HG03565 (cell line): ENCODE measurements around the gene RASSF7.

Experiments
- ATAC-seq: cut with Tn5 transposase; IDR thresholded peaks from one replicate; pipeline ENCODE4 v1.9.1; 2021; ENCODE audit warnings: mild to moderate bottlenecking, moderate library complexity; ENCODE audit not compliant: unreplicated experiment

RASSF7 gene

DNA sequence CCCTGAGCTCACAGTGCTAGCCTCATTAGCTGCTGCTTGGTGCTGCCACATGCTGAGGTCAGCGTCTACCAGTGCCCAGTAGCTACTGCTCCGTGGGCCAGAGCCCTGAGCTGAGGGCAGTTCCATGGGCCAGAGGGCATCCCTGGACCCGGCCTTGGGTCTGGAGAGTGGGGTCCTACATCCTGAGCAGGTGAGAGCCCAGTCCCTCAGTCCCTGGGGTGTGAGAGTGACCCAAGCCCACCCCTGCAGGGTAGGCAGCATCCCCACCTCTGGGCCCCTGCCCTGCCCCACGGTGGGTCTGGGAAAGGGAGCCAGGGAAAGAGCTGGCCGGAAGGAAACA is 10.1 kb upstream of the RASSF7 start:
- no peak for ATAC-seq

DNA sequence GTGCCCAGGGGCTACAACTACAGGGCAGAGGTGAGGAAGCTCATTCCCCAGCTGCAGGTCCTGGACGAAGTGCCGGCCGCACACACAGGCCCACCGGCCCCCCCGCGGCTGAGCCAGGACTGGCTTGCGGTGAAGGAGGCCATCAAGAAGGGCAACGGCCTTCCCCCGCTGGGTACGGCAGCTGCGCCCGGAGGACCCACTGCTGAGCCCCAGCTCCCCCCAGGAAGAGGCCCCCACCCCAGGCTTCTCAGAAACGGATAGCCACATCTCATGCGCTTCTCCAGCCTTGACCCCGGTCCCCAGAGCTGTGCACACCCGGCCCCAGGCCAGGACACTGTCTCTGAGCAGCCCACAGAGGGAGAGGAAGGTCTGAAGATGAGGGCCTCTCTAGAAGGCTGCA is 9.6 kb upstream of the RASSF7 start:
- ATAC-seq = no peak

DNA sequence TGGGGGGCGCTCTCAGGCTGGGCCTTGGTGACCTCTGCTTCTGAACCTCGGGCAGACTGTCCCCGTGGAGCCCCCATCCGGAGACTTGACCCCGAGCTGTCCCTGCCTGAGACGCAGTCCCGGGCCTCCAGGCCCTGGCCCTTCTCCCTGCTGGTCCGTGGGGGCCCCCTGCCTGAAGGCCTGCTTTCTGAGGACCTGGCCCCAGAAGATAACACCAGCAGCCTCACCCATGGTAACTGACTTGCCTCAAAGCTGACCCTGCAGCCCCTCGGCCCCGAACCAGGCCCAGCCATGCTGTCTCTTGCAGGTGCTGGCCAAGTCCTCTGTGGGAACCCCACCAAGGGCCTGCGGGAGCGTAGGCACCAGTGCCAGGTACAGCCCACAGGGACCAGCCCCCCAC is 9.2 kb upstream of the RASSF7 start:
- ATAC-seq = no peak

DNA sequence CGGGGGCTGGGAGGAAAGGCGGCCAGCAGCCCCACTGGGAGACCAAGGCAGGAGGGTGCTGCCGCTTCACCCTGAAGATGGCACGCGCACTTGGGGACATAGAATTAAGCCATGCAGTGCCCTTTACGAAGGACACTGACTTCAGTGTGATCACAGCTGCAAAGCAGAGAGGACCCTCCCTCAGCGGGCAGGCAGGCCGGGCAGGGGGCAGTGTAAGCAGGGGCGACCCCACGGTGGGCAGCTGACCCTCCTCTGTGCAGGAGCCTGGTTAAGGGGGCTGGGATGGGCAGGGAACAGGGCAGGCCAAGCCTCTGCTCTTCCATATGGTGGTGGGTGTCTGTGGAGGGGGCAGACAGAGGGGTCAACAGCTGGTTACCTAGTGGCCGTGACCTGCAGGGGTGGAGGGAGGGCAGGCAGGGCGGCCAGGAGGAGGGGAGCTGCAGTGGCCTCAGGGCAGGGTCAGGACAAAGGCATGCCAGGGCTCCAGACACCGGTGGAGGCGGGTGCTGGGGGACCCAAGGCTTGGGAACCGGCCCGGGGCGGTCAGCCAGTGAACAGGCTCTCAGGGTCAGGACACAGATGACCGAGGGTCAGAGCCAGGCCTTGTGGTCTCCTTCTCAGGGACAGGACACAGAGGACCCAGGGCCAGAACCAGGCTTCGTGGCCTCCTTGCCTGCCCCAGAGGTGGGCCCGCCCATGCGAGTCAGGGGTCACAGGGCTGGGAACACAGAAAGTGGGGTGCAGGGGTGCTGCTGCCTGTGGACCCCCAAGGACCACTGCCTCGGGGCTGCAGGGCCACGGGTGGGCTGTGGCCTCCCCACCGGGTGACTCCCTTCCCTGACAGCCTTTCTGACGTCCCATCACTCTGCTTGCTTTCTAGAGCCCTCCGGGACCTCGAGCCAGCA is 7.4 kb upstream of the RASSF7 start:
- ATAC-seq = no peak

DNA sequence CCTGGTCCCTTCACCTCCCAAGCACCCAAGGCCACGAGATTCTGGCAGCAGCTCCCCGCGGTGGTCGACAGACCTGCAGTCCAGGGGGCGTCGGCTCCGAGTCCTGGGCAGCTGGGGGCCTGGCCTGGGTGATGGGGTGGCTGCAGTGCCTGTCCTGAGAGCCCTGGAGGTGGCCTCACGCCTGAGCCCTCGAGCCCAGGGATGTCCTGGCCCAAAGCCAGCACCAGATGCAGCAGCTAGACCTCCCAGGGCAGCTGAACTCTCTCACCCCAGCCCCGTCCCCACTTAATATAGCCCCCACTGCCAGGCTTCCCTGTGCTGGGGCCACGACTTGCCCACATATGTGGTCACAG is 6.8 kb upstream of the RASSF7 start:
- ATAC-seq = no peak

DNA sequence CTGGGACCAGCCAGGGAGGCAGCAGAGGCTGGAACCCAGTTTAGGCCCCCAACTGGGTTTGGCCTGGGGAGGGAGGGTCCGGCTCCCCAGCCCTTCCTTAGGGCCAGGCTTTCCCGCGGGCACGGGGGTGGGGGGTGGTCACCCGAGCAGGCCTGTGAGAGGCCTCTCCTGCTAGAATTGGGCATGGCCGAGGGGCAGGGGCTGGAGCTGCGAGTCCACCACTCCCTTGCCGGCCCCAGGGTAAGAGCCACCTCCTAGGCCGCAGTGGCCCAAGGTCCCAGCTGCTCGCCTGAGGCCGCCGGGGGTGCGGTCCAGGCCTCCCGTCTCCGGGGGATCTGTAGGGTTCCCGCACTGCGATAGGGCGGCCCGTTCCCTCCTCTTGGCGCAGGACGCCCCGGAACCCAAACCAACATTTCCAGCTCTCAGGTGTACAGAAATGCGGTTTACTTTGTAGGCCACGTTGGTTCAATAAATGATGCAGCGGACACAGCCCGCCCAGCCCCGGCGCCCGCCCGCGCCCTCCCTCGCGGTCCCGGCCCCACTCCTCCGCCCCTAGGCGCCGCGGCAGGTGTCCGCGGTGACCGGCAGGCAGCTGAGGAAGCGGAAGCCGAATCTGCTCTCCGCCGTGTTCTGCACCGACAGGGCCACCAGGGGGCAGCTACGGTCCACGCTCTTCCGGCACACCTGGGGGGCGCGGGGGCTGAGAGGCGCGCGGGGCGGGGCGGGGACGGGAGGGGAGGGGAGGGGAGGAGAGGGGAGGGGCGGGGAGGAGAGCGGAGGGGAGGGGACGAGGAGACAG is 6.1 kb upstream of the RASSF7 start:
- peak; percentile 47 for ATAC-seq

DNA sequence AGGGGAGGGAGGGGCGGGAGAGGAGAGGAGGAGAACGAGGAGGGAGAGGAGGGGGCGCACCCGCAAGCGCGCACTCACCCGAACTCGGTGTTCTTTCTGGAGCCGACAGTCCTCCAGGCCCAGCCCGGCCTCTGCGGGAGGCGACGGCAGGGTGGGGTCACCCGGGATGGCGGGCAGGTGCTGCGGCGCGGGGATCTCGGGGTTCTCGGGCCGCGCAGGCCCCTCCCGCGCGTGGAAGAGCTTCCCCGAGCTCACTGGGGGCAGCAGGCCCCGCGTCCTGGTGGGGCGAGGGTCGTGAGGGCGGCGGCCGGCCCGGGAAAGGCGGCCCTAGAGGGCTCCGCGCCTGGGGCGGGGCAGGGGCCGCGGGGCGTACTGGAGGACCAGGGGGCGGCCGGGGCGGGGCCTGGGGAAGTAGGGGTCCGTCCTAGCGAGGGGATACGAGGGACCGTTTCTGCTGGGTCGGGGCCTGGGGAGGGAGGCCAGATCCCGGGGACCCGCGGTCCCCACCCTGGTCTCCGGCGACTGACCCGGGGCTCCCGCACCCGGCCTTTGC is 5.5 kb upstream of the RASSF7 start:
- ATAC-seq = no peak

DNA sequence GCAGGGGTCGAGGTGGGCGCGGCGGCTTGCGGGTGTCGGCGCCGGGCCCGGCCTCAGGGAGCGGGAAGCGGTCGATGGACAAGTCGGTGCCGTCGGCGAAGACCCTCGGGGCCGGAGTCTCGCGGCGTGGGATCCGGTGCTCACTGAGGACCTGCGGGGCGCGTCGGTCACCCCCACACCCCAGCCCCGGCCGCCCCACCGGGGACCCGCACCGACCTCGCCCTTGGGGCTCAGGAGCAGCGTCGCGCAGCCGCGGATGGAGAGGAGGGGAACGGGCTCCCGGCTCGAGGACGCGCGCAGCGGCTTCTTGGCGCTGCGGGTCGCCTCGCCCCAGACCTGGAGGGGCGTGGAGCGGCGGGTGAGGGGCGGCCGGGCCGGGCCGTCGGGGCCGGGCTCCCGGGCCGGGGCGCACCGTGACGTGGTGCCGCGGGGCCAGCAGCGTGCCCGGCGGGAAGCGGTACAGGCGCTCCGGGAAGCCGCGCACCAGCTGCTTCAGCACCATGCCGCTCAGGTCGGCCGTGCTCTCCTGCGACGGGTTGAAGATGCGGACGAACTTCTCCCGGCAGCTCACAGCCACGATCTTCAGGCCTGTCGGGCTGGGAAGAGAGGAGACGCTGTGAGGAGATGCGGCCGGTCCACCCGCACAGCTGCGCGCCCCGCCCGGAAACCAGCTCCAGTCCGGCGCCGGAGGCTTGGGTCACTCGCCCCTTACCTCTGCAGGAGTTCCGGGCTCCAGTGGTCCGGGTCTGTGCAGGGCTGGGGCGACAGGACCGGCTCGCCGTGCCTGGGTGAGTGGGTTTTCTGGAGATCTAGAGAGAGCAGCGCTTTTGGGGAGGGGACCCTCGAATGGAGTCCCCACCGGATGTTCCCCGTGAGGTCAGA is 4.7 kb upstream of the RASSF7 start:
- no peak for ATAC-seq

DNA sequence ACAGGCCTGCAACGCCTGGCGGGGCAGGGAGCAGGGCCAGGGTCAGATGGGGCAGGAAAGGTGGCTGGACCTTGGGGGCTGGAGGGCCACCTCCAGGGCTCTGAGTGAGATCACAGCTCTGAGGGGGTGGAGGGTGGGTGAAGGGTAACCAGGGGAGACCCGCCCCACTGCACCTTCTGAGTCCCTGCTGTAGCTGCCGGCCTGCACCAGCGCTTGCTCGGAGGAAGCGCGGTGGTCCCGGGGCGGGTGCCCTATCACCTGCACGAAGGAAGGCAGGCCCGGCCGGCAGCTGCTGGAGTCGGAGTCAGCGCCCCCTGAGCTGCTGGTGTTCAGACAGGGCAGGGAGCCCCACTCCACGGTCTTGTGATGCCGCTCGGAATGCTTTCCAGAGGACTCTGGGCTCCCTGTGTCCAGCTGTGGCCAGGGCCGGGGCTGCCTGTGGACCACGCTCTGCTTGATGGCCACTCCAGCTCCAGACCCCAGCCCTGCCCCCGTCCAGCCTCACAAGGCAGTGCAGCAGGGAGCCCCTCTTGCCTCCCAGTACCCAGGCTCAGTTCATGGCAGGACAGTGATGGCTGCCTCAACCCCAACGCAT is 4.0 kb upstream of the RASSF7 start:
- ATAC-seq = no peak

DNA sequence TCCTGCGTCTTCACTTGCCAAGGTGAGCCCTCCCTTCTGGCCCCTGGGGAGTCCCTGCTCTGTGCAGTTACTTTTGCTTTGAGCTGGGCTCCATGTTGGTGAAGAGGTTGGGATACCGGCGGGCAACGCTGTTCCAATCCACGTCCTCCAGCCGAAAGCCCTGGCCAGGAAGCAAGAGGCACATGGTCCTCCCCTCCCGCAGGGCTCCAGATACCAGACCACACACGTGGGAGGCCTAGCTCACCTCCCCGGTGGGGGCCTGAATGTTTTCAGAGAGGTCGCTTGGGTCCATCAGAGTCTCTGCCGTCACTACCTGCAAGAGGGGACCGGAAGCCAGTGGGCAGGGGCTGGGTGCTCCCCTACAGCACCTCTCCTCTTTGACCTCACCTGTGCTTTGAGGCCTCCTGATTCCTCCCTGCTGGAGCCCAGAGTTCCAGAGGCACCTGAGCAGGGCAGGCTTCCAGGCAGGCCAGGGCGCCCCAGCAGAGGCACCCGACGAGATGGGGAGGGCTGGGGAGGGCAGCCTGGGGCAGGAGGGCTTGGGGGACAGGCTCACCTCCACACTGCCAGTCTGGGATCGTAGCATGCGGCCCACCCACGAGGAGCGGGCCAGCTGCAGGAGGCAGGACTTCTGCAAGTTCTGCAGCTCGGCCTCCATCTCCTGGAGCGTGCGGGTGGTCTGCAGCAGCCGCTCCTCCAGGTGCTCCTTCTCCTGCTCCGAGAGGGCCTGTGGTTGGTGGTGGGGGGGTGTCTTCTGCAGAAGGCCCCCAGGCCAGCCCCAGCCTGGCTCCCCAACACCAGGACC is 3.2 kb upstream of the RASSF7 start:
- ATAC-seq = no peak

DNA sequence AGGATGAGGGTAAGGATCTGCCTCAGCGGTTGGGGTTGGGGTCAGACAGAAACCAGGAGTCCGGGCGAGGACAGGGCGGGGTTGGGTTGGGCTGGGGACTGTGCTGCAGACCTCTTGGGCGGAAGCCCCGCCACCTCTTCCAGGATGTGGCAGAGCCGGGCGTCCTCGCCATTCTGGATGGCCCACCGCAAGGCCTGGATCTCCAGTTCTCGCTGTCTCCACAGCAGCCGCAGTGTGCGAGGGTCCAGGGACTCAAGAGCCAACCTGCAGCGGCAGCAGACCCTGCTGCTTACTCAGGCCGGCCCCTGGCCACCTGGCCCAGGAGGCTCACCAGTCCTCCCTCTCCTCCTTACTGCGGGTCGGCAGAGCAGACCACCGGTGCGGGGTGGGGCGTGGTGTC is 2.3 kb upstream of the RASSF7 start:
- ATAC-seq = no peak

DNA sequence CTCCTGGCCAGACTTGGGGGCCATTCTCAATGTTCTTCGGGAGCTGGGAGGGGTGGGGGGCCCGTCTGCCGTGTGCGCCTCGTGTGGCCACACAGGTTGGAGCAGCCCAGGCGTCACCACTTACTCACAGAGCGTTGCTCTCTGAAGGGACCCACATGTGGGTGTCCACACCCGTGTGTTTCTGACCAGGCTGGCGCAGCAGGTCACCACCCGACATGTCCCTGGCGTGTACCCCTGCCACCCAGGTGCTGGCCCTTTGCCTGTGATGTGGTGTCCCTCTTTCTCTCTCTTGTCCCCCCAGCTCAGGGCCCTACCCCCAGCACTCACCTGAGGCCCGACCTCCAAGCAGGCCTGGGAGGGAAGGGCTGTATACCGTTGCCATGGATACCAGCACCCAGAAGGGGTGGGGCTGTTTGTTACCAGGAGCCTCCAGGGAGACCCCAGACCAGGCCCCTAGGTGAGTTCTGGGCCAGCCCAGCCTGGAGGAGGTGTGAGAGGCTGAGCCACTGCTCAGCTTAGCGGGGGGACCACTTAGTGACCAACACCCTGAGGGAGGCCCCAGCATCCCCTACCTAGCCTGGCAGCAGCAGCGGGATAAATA is 1.6 kb upstream of the RASSF7 start:
- ATAC-seq = no peak

DNA sequence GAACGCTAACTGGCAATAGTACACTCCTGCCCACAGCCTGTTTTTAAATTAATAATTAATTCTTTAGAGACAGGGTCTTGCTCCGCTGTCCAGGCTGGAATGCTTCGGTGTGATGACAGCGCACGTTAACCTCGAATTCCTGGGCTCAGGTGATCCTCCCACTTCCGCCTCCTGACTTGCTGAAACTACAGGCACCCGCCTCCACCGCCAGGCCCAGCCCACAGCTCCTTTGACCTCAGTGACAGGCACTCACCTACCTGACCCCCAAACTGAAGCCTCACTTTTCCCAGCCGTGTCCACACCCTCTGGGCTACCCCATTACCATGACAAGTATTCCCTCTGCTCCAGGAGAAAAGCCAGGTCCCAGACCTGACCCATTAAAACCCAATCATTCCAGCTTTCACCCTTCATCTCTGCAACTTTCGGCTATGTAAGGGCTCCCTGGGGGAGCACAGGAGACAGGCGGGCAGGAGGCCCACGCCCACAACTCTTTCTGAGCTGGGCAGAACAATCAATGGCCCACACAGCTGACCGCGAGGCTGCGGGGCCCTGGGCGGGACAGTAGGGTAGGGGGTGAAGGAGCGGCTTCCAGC is 962 bp upstream of the RASSF7 start:
- no peak for ATAC-seq

DNA sequence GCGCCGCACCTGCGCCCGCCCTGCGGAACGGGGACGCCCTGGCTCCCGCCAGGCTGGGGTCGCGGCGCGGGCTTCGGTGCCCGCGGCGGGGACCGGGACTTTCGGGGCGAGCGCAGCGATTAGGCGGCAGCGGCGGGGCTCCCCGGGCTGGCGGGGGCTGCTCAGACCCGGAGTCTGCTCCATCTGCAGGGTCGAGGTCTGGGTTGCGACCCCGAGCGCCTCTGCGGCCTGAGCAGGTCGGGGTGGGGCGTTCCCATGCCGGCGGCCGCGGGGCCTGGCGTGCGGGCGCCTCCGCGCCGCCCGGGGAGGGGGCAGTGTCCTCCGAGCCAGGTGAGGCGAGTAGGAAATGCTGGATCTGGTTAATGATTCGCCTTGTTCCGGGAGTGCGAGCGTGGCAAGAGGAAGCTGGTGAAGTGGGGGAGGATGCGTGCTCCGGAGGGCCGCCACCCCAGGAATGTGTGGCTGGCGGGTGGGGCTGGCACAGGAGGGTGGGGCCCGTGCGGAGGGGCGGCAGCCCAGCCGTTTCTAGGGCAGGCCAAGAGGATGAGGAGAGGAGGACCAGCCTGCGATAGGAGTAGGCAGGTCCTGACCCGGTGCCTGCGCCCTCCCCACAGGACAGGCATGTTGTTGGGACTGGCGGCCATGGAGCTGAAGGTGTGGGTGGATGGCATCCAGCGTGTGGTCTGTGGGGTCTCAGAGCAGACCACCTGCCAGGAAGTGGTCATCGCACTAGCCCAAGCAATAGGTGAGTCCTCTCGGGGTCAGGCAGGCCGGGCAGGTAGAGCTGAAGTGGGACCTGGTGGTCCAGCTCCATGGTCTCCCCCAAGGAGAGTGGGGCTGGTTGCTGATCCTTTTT is 606 bp downstream of the RASSF7 start:
- ATAC-seq = no peak

DNA sequence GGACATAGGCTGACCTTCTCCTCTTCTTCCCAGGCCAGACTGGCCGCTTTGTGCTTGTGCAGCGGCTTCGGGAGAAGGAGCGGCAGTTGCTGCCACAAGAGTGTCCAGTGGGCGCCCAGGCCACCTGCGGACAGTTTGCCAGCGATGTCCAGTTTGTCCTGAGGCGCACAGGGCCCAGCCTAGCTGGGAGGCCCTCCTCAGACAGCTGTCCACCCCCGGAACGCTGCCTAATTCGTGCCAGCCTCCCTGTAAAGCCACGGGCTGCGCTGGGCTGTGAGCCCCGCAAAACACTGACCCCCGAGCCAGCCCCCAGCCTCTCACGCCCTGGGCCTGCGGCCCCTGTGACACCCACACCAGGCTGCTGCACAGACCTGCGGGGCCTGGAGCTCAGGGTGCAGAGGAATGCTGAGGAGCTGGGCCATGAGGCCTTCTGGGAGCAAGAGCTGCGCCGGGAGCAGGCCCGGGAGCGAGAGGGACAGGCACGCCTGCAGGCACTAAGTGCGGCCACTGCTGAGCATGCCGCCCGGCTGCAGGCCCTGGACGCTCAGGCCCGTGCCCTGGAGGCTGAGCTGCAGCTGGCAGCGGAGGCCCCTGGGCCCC is 1.4 kb downstream of the RASSF7 start:
- ATAC-seq = no peak

DNA sequence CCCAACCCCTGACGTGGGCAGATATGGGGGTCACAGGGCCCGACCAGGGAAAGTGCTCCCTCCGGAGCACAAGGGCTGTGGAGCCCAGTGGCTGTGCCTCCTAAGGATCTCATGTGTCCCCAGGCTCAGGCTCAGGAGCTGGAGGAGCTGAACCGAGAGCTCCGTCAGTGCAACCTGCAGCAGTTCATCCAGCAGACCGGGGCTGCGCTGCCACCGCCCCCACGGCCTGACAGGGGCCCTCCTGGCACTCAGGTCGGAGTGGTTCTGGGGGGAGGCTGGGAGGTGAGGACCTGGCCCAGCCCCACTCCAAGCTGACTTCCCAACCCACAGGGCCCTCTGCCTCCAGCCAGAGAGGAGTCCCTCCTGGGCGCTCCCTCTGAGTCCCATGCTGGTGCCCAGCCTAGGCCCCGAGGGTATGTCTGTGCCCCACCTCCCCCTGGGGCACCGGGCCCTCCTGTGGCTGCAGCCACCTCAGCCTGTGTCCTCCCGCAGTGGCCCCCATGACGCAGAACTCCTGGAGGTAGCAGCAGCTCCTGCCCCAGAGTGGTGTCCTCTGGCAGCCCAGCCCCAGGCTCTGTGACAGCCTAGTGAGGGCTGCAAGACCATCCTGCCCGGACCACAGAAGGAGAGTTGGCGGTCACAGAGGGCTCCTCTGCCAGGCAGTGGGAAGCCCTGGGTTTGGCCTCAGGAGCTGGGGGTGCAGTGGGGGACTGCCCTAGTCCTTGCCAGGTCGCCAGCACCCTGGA is 2.5 kb downstream of the RASSF7 start:
- ATAC-seq = no peak
